ENCODE results near the gene PDZD2. TPM values are rescaled to one million over a fixed set of nuclear protein-coding genes. Genes with fewer than 3 reads are reported as not detected.
"Not testable (repeated sequence)": the region's sequence is repeated elsewhere in the genome, so short reads cannot be mapped to it uniquely, and the experiment has no call there.

The PDZD2 gene
- total RNA-seq, 2 experiments from 2014 or later, result not detected

DNA sequence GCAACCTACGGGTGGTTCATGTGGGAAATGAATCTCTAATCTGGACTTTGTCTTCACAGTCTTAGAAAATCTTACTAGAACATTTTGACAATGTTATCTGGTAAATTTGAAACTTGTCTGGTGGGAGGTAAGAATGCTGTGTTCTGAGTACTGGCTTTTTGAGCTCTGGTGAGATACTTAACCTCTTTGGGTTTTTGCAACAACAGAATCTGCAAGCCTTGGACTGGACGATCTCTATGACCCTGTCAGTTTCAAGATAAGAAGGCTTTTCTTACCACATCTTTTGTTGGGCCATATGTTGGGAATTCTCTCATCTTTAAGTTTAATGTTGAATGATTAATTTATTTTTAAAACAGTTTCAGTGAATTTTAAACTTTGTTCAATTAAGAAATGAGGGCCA is 422.3 kb downstream of the PDZD2 start:
- ATAC-seq (no peak), DNase-seq (no peak)
- H3K4me3 Mint-ChIP-seq, result no peak overlapping the region
- H3K4me1 Mint-ChIP-seq (ENCODE audit: low read depth), result no peaks in the 10 kb centered on the region
- H3K27ac Mint-ChIP-seq, result no peak overlapping the region
- H3K36me3 Mint-ChIP-seq (ENCODE audit: low read depth), result no peaks in the 10 kb centered on the region
- H3K9me3 Mint-ChIP-seq (ENCODE audit: insufficient read depth), result no peaks in the 10 kb centered on the region
- ChIA-PET CTCF (interaction anchor here (1.5 kb wide), 1 partner anchor 16 kb away, joined by 5 read pairs; no protein-coding TSS in a partner anchor), POLR2A (no interaction called here)
- H3K27me3 Mint-ChIP-seq (ENCODE audit: low read depth), result no peaks in the 10 kb centered on the region

DNA sequence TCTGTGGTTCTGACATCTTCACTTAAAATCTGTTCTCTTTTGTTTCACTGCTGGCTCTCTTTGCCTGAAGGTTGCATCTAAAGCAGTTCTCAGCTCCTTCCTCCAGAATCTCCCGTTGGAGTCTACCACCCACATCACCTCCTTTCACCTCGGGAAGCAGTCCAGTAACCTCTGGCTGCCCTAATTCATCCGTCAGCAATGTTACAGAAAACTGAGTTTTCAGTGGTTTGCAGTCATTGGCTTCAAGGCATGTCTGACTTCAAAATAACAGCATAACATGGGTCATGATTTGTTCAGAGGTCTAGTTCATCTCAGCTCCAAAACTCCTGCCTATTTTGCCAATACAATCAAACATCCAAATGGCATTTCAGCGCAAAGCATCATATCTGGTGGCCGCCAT is 427.5 kb downstream of the PDZD2 start:
- CTCF ChIA-PET, result interaction anchor here (1.0 kb wide), 1 partner anchor 10 kb away, joined by 4 read pairs; no protein-coding TSS in a partner anchor
- POLR2A ChIA-PET, result no interaction called here
- Mint-ChIP-seq H3K4me1 (ENCODE audit: low read depth) (no peaks in the 10 kb centered on the region), H3K27me3 (ENCODE audit: low read depth) (no peaks in the 10 kb centered on the region), H3K27ac (no peak overlapping the region), H3K9me3 (ENCODE audit: insufficient read depth) (no peaks in the 10 kb centered on the region), H3K4me3 (no peak overlapping the region), H3K36me3 (ENCODE audit: low read depth) (no peaks in the 10 kb centered on the region)
- DNase-seq, result no peak
- ATAC-seq, result no peak

DNA sequence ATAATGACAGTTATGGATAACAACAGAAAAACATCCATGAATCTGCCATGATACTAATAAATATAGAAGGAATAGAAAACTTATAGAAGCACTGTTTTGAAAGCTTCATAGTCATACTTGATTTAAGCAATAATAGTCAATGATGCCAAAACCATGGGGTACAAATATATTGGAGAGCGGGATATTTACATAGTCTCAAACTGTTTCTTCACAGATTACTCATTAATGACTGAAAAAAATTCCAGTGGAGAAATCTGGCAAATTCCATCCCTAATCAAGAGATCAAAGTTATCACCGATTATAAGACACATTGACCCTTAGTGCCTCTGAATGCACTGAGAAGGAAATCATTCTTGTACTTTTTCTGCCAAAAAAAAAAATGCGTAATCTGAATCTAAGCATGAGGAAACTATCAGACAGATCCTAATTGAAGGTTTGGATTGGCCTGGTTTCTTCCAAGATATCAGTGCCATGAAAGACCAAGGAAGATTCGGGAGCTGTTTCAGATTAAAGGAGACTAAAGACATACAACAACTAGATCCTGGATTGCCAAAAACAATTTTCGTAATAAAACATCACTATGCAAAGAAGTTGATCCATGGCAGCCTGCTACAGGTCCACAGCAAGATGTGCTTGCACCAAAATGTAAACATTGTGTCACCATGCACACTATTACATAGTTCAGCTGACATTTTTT is 429.0 kb downstream of the PDZD2 start:
- Mint-ChIP-seq H3K27me3 (ENCODE audit: low read depth) (no peaks in the 10 kb centered on the region), H3K4me1 (ENCODE audit: low read depth) (no peaks in the 10 kb centered on the region), H3K36me3 (ENCODE audit: low read depth) (no peaks in the 10 kb centered on the region), H3K27ac (no peak overlapping the region), H3K9me3 (ENCODE audit: insufficient read depth) (no peaks in the 10 kb centered on the region), H3K4me3 (no peak overlapping the region)
- ChIA-PET POLR2A (interaction anchor here (0.6 kb wide), 1 partner anchor 229 kb away, joined by 5 read pairs; no protein-coding TSS in a partner anchor), CTCF (no interaction called here)
- ATAC-seq (no peak), DNase-seq (no peak)

DNA sequence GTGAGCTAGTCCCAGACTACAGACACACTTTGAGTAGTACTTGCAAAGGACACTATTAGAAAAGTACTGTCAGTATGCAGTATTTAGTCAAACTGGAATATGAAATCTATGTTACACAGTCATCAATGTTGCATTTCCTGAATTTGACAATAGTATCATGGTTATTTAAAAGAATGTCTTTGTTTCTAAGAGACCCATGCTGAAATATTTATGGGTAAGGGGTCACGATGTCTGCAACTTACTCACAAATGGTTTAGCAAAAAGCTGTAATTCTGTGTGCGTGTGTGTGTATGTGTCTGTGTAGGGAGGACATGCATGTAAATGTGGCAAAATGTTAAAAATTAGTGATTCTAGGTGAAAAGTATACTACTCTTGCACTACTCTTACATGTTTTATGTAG is 429.6 kb downstream of the PDZD2 start:
- ATAC-seq (no peak), DNase-seq (no peak)
- Mint-ChIP-seq H3K27ac (no peak overlapping the region), H3K4me1 (ENCODE audit: low read depth) (no peaks in the 10 kb centered on the region), H3K27me3 (ENCODE audit: low read depth) (no peaks in the 10 kb centered on the region), H3K9me3 (ENCODE audit: insufficient read depth) (no peaks in the 10 kb centered on the region), H3K36me3 (ENCODE audit: low read depth) (no peaks in the 10 kb centered on the region), H3K4me3 (no peak overlapping the region)
- ChIA-PET POLR2A (interaction anchor here (0.6 kb wide), 1 partner anchor 228 kb away, joined by 5 read pairs; no protein-coding TSS in a partner anchor), CTCF (no interaction called here)

DNA sequence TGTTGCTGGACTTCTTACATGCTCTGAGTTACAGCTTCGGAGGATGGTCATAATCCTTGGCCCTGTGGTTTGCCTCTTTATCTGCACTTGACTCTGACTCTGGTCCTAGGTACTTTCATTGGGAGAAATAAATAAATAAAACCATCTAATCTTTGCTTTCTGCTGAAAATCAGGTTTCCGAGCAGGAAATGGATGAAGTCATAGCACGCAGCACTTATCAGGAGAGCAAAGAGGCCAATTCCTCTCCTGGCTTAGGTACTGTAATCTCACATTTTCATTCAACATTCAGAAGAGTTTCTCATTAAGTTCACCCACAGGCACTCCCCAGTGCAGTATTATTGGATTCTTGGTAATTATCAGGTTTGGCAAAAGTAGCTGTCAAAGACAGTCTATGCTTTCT is 430.5 kb downstream of the PDZD2 start:
- CTCF ChIA-PET, result no interaction called here
- POLR2A ChIA-PET, result no interaction called here
- DNase-seq (no peak), ATAC-seq (no peak)
- no peak overlapping the region for H3K4me3 Mint-ChIP-seq
- no peaks in the 10 kb centered on the region for H3K4me1 Mint-ChIP-seq (ENCODE audit: low read depth)
- no peaks in the 10 kb centered on the region for H3K9me3 Mint-ChIP-seq (ENCODE audit: insufficient read depth)
- H3K27ac Mint-ChIP-seq, result no peak overlapping the region
- no peaks in the 10 kb centered on the region for H3K27me3 Mint-ChIP-seq (ENCODE audit: low read depth)
- H3K36me3 Mint-ChIP-seq (ENCODE audit: low read depth), result no peaks in the 10 kb centered on the region

DNA sequence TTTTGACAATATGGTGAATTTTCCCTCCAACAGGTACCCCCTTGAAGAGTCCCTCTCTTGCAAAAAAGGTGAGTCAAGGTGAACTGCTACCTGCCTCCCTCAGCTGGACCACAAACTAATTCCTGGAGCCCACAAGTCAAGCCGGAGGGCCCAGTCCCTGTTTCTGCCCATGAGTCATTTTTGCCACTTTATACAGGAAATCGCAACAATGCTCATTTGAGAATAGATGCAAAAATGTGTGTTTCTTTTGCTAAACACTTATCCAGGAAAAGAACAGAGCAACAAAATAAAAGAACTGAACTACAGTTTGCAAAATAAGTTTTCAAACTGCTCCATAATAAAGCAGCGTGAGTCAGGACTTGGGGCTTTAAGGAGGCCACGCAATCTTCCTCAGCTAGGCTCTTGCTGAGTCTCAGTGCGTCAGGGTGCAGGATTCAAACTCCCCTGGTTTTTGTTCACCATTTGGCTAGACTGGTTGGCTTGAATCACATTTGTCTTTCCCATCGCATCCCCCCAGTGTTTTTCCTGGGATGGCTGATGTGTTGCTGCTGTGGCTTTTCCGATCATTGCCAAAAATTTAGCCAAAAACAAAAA is 432.5 kb downstream of the PDZD2 start:
- H3K9me3 Mint-ChIP-seq (ENCODE audit: insufficient read depth), result no peaks in the 10 kb centered on the region
- no peak overlapping the region for H3K4me3 Mint-ChIP-seq
- ChIA-PET POLR2A (no interaction called here), CTCF (no interaction called here)
- H3K27me3 Mint-ChIP-seq (ENCODE audit: low read depth), result no peaks in the 10 kb centered on the region
- H3K4me1 Mint-ChIP-seq (ENCODE audit: low read depth), result no peaks in the 10 kb centered on the region
- H3K27ac Mint-ChIP-seq, result no peak overlapping the region
- ATAC-seq (no peak), DNase-seq (no peak)
- H3K36me3 Mint-ChIP-seq (ENCODE audit: low read depth), result no peaks in the 10 kb centered on the region

DNA sequence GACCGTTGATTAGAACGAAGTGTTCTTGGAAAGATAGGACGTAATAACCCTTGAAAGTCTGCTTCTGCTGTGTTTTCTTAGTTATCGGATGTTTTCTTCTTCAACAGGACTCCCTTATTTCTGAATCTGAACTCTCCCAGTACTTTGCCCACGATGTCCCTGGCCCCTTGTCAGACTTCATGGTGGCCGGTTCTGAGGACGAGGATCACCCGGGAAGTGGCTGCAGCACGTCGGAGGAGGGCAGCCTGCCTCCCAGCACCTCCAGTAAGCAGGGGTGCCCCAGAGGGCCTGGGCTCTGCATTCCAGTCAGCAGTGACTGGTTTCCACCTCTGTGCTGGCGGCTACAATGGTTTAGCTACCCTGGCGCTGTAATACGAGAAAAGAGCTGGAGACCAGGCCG is 433.1 kb downstream of the PDZD2 start:
- no peak for DNase-seq
- Mint-ChIP-seq H3K9me3 (ENCODE audit: insufficient read depth) (no peaks in the 10 kb centered on the region), H3K4me1 (ENCODE audit: low read depth) (no peaks in the 10 kb centered on the region), H3K36me3 (ENCODE audit: low read depth) (no peaks in the 10 kb centered on the region), H3K4me3 (no peak overlapping the region), H3K27me3 (ENCODE audit: low read depth) (no peaks in the 10 kb centered on the region), H3K27ac (no peak overlapping the region)
- ChIA-PET POLR2A (no interaction called here), CTCF (no interaction called here)
- no peak for ATAC-seq

DNA sequence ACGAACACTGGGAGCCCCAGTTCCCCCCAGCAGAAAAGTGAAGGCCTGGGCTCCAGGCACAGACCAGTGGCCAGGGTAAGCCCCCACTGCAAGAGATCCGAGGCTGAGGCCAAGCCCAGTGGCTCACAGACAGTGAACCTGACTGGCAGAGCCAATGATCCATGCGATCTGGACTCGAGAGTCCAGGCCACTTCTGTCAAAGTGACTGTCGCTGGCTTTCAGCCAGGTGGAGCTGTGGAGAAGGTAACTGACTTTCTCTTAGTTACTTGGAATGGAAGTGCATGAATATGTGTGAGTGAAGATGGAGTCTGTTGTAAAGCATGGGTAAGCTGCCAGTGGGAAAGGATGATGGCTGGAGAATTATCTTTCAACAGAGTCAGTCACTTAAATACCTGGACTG is 435.5 kb downstream of the PDZD2 start:
- H3K36me3 Mint-ChIP-seq (ENCODE audit: low read depth), result no peaks in the 10 kb centered on the region
- ATAC-seq, result no peak
- no peaks in the 10 kb centered on the region for H3K27me3 Mint-ChIP-seq (ENCODE audit: low read depth)
- no peak overlapping the region for H3K4me3 Mint-ChIP-seq
- CTCF ChIA-PET, result interaction anchor here (1.1 to 1.6 kb wide), 3 partner anchors 18 to 250 kb away, joined by 3 to 4 read pairs (median 4); no protein-coding TSS in a partner anchor
- H3K4me1 Mint-ChIP-seq (ENCODE audit: low read depth), result no peaks in the 10 kb centered on the region
- H3K27ac Mint-ChIP-seq, result no peak overlapping the region
- no peak for DNase-seq
- H3K9me3 Mint-ChIP-seq (ENCODE audit: insufficient read depth), result no peaks in the 10 kb centered on the region
- POLR2A ChIA-PET, result no interaction called here

DNA sequence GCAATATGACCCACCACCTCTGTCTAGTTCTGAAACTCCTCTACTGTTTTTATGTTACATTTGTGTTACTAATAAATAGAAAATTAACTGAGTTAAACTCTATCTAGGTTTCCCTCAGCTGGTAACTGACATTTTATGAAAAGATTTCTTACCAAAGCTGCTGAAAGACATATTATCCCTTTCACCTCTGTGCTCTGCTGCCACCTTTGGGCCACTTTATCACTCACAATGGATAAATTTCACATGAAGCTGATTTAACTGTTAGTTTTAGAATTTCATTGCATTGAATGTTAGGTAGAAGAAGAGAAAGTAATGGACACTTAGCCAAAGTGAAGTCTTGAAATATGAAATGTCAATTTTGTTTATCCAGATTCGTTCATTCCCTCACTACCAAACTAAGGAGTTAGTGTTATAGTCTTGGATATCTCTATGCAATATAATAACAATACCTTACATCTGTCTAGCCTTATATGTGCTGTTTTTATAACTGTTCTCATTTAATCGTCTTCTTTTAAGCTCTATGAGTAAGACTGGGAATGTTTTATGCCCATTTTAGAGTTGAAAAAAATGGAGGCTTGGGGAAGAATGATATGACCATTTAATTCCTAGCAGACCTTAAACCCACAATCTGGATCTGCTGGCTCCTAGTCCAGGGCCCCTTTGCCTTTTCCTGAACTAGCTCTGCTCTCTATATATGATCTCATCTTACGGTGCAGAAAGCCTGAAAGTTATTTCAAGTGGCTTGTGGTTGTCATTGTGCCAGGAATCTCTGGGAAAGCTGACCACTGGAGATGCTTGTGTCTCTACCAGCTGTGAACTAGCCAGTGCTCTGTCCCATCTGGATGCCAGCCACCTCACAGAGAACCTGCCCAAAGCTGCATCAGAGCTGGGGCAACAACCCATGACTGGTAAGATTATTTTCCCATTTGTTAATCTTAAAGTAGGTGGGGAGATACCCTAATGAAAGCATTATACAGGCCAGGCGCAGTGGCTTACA is 438.1 kb downstream of the PDZD2 start:
- H3K27me3 Mint-ChIP-seq (ENCODE audit: low read depth), result no peaks in the 10 kb centered on the region
- DNase-seq, result peak; percentile 53
- no peaks in the 10 kb centered on the region for H3K9me3 Mint-ChIP-seq (ENCODE audit: insufficient read depth)
- ChIA-PET CTCF (interaction anchor here (0.6 to 1.9 kb wide), 32 partner anchors 10 to 497 kb away, joined by 3 to 26 read pairs (median 3); no protein-coding TSS in a partner anchor), POLR2A (no interaction called here)
- no peak for ATAC-seq
- H3K27ac Mint-ChIP-seq, result no peak overlapping the region
- H3K4me1 Mint-ChIP-seq (ENCODE audit: low read depth), result no peaks in the 10 kb centered on the region
- H3K36me3 Mint-ChIP-seq (ENCODE audit: low read depth), result no peaks in the 10 kb centered on the region
- no peak overlapping the region for H3K4me3 Mint-ChIP-seq

DNA sequence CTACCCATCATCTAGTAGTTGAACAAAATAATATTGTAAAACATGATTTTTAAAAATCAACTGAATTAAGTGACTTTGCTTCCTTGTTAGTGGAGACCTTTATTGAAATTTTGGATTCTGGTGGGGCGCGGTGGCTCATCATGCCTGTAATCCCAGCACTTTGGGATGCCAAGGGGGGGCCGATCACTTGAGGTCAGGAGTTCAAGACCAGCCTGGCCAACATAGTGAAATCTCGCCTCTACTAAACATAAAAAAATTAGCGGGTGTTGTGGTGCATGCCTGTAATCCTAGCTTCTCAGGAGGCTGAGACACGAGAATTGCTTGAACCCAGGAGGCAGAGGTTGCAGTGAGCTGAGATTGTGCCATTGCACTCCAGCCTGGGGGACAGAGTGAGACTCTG is 439.9 kb downstream of the PDZD2 start:
- H3K9me3 Mint-ChIP-seq (ENCODE audit: insufficient read depth); H3K27me3 Mint-ChIP-seq (ENCODE audit: low read depth); H3K4me3 Mint-ChIP-seq; H3K4me1 Mint-ChIP-seq (ENCODE audit: low read depth); H3K27ac Mint-ChIP-seq; ATAC-seq; H3K36me3 Mint-ChIP-seq (ENCODE audit: low read depth); CTCF ChIA-PET; DNase-seq: not testable (repeated sequence)
- POLR2A ChIA-PET, result interaction anchor here (0.6 kb wide), 1 partner anchor 330 kb away, joined by 3 read pairs; no protein-coding TSS in a partner anchor

DNA sequence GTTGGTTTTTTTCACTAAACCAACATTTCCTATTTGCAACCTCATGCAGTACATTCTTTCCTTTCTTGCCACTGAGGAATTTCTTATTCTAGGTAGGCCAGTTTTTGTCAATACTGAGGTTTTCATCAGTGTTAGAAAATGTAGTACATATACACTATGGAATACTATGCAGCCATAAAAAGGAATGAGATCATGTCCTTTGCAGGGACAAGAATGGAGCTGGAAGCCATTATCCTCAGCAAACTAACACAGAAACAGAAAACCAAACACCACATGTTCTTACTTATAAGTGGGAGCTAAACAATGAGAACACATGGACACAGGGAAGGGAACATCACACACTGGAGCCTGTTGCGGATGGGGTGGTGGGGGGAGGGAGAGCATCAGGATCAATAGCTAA is 441.6 kb downstream of the PDZD2 start:
- DNase-seq; H3K4me1 Mint-ChIP-seq (ENCODE audit: low read depth); CTCF ChIA-PET; H3K4me3 Mint-ChIP-seq; H3K27me3 Mint-ChIP-seq (ENCODE audit: low read depth); POLR2A ChIA-PET; ATAC-seq; H3K36me3 Mint-ChIP-seq (ENCODE audit: low read depth); H3K27ac Mint-ChIP-seq; H3K9me3 Mint-ChIP-seq (ENCODE audit: insufficient read depth): not testable (repeated sequence)

DNA sequence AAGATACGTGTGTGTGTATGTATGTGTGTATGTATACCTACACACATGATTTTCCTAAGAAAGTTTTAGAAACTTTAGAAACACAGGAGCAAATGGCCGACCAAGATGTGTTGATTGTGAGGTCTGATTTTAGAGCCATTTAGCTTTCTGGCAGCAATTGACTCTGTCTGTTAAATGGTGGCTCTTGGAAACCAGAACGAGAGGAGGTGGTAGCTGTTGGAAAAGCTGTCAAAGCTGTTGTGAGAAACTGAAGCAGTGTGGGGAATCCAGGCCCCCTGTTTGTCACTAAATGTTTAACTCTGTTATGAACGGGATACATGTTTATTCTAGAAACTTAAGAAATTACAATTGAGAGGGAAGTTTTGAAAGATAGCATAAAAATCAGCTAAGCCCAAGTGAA is 443.8 kb downstream of the PDZD2 start:
- no peak for DNase-seq
- Mint-ChIP-seq H3K27me3 (ENCODE audit: low read depth) (no peaks in the 10 kb centered on the region), H3K4me1 (ENCODE audit: low read depth) (no peaks in the 10 kb centered on the region), H3K27ac (no peak overlapping the region), H3K4me3 (no peak overlapping the region), H3K36me3 (ENCODE audit: low read depth) (no peaks in the 10 kb centered on the region), H3K9me3 (ENCODE audit: insufficient read depth) (no peaks in the 10 kb centered on the region)
- CTCF ChIA-PET, result interaction anchor here (0.7 kb wide), 1 partner anchor 10 kb away, joined by 4 read pairs; no protein-coding TSS in a partner anchor
- ATAC-seq, result no peak
- POLR2A ChIA-PET, result no interaction called here

Measured in activated CD8-positive, alpha-beta T cell treated with anti-CD3 and anti-CD28 coated beads, Interleukin-2, amount 10 ng/mL, durations not matched to agents 7 days and 5 days (primary cell).